CD14-positive monocyte (primary cell): ENCODE results near the gene RAD51D. TPM values are rescaled to one million over a fixed set of nuclear protein-coding genes. Genes with fewer than 3 reads are reported as not detected.

Experiments
- DNase-seq, 3 donors: peaks; one replicate each; pipeline ENCODE4 v3.0.0-alpha.2; 2011 to 2022
- H2AFZ ChIP-seq: 2 replicates; pipeline ENCODE4 v1.6.0; 2012; ENCODE audit warnings: mild to moderate bottlenecking, low read depth, low read length, inconsistent platforms; ENCODE audit not compliant: insufficient read depth, poor library complexity, severe bottlenecking
- H3K27ac ChIP-seq, 2 donors: 1 replicate in 1 of 2; 2 replicates in 1 of 2; pipeline ENCODE4 v1.5.1; 2012 to 2013; ENCODE audit warnings: low read length in 2 of 2, control low read depth in 1 of 2, inconsistent platforms in 1 of 2, low read depth in 1 of 2, mild to moderate bottlenecking in 1 of 2
- H3K27me3 ChIP-seq, 2 donors: one replicate each; pipeline versions ENCODE4 v1.6.0 to v1.6.1; 2011 to 2013; ENCODE audit warnings: low read length in 2 of 2; ENCODE audit not compliant: control insufficient read depth in 2 of 2, insufficient read depth in 2 of 2
- H3K36me3 ChIP-seq, 2 donors: replicated peaks in 1 of 2; 1 replicate in 1 of 2; 2 replicates in 1 of 2; pipeline versions ENCODE4 v1.5.1 to v1.6.1; 2012 to 2013; ENCODE audit warnings: low read length in 2 of 2, control low read depth in 1 of 2, inconsistent platforms in 1 of 2, mild to moderate bottlenecking in 1 of 2; ENCODE audit not compliant: insufficient read depth in 2 of 2, control insufficient read depth in 1 of 2
- H3K4me1 ChIP-seq, 2 donors: 1 replicate in 1 of 2; 2 replicates in 1 of 2; pipeline versions ENCODE4 v1.5.1 to v1.6.1; 2012 to 2013; ENCODE audit warnings: low read length in 2 of 2, control low read depth in 1 of 2, inconsistent platforms in 1 of 2, mild to moderate bottlenecking in 1 of 2, moderate library complexity in 1 of 2; ENCODE audit not compliant: insufficient read depth in 2 of 2, control insufficient read depth in 1 of 2
- H3K4me2 ChIP-seq: replicated peaks from 2 replicates; pipeline ENCODE3; 2012; ENCODE audit warnings: low read length, moderate library complexity, mild to moderate bottlenecking; ENCODE audit not compliant: poor library complexity, severe bottlenecking; ENCODE audit errors: extremely low read depth
- H3K4me3 ChIP-seq, 3 experiments: fragments of 200-600 bp in 1 of 3; sonication (generic) in 1 of 3; replicated peaks in 1 of 3; 1 replicate in 2 of 3; 2 replicates in 1 of 3; pipeline ENCODE4 v1.5.1; 2011 to 2013; ENCODE audit warnings: low read length in 3 of 3, mild to moderate bottlenecking in 3 of 3, control low read depth in 2 of 3, low read depth in 2 of 3, inconsistent platforms in 1 of 3, moderate library complexity in 1 of 3
- H3K79me2 ChIP-seq: 2 replicates; pipeline ENCODE4 v1.6.0; 2012; ENCODE audit warnings: mild to moderate bottlenecking, control low read depth, inconsistent platforms, low read length, moderate library complexity; ENCODE audit not compliant: insufficient read depth
- H3K9ac ChIP-seq: 2 replicates; pipeline ENCODE4 v1.6.0; 2017; ENCODE audit warnings: low read length, mild to moderate bottlenecking; ENCODE audit not compliant: insufficient read depth, poor library complexity, severe bottlenecking
- H3K9me3 ChIP-seq, 2 donors: replicated peaks in 1 of 2; 1 replicate in 1 of 2; 2 replicates in 1 of 2; pipeline versions ENCODE4 v1.5.1 to v1.6.1; 2012 to 2013; ENCODE audit warnings: low read length in 2 of 2, control low read depth in 1 of 2; ENCODE audit not compliant: control insufficient read depth in 1 of 2, insufficient read depth in 1 of 2
- H4K20me1 ChIP-seq: 2 replicates; pipeline ENCODE4 v1.6.0; 2012; ENCODE audit warnings: mild to moderate bottlenecking, low read length, control low read depth, moderate library complexity; ENCODE audit not compliant: insufficient read depth
- H3K27ac Mint-ChIP-seq, 7 donors: one replicate each; pipeline ENCODE4 v1.8.0; 2020; ENCODE audit warnings: mild to moderate bottlenecking in 7 of 7, mixed read lengths in 7 of 7, moderate library complexity in 6 of 7, inconsistent platforms in 2 of 7
- H3K27me3 Mint-ChIP-seq, 3 donors: one replicate each; pipeline ENCODE4 v1.8.0; 2021 to 2022; ENCODE audit warnings: low read depth in 3 of 3, mild to moderate bottlenecking in 3 of 3, mixed read lengths in 3 of 3, moderate library complexity in 3 of 3, inconsistent platforms in 1 of 3
- H3K36me3 Mint-ChIP-seq, 2 donors: one replicate each; pipeline ENCODE4 v1.8.0; 2020; ENCODE audit warnings: mixed read lengths in 2 of 2, inconsistent platforms in 1 of 2, mild to moderate bottlenecking in 1 of 2
- H3K4me1 Mint-ChIP-seq: one replicate; pipeline ENCODE4 v1.8.0; 2020; ENCODE audit warnings: mild to moderate bottlenecking, mixed read lengths
- H3K4me3 Mint-ChIP-seq, 2 donors: one replicate each; pipeline ENCODE4 v1.8.0; 2020; ENCODE audit warnings: mild to moderate bottlenecking in 2 of 2, mixed read lengths in 2 of 2, moderate library complexity in 1 of 2
- H3K9me3 Mint-ChIP-seq, 7 donors: one replicate each; pipeline ENCODE4 v1.8.0; 2020 to 2022; ENCODE audit warnings: mixed read lengths in 7 of 7, mild to moderate bottlenecking in 6 of 7, moderate library complexity in 6 of 7, inconsistent platforms in 2 of 7
- CTCF ChIP-seq: fragments of 200-600 bp; IDR thresholded peaks from one replicate; pipeline ENCODE4 v1.8.0; 2022; ENCODE audit warnings: antibody characterized with exemption, mild to moderate bottlenecking
- WGBS: methylation state at CpG from one replicate; pipeline ENCODE4 v1.1.5; 2013; ENCODE audit warnings: missing lambda C conversion rate; ENCODE audit not compliant: insufficient coverage; 5-methylcytosine and 5-hydroxymethylcytosine counted together
- intact Hi-C, 2 donors: fragments of 100-400 bp; cut with micrococcal nuclease; formaldehyde crosslinking; loops; one replicate each; pipeline versions ENCODE4 v1.15.0 to v1.15.1; 2023
- polyA plus RNA-seq, 3 donors: library from polyadenylated mRNA; depleted of rRNA in 1 of 3; unstranded in 2 of 3; stranded (reverse) in 1 of 3; fragments of 300-500 nt in 2 of 3; fragments of >200 nt in 1 of 3; fragmentation: Illumina TruSeq in 2 of 3; gene quantifications; 1 replicate in 2 of 3; 2 replicates in 1 of 3; pipeline ENCODE4 v1.2.3, GENCODE V29; 2012 to 2021

The RAD51D gene
- polyA plus RNA-seq, 3 donors: 4.4 to 6.9 (median 5.8) TPM

- Histone ChIP-seq H2AFZ (no peak overlapping the region), H3K36me3 (no peaks in the 10 kb centered on the region), H3K79me2 (peaks cover 98% of the 10 kb centered on the region), H3K4me2 (no peak overlapping the region), H3K4me1 (peaks cover 11 to 12% of the 10 kb centered on the region in 2 donors), H3K27ac (no peak overlapping the region), H3K9ac (no peak overlapping the region), H3K9me3 (no peaks in the 10 kb centered on the region), H3K27me3 (no peaks in the 10 kb centered on the region), H4K20me1 (peaks cover 46% of the 10 kb centered on the region), H3K4me3 (no peak overlapping the region)
- Mint-ChIP-seq H3K27me3 (peaks cover 0 to 2% (median 0%) of the 10 kb centered on the region in 3 donors), H3K4me3 (no peak overlapping the region), H3K9me3 (no peaks in the 10 kb centered on the region), H3K27ac (no peak overlapping the region), H3K4me1 (peaks cover 36% of the 10 kb centered on the region), H3K36me3 (peaks cover 0 to 12% of the 10 kb centered on the region in 2 donors)
- no peak for TF ChIP-seq CTCF
- 25% methylated on average over 2 of the region's 3 CpGs for WGBS
- intact Hi-C loops: no loop called here
- DNase-seq: no peak
Observed at GRCh38 chr17:35082073-35082657, 37.5 kb downstream of the RAD51D start.

GRCh38 chr17:35081638-35082037 lies 38.0 kb downstream of the RAD51D start:
- no peaks in the 10 kb centered on the region for H3K27me3 ChIP-seq
- no peak overlapping the region for H3K9ac ChIP-seq
- H3K4me1 Mint-ChIP-seq: peaks cover 31% of the 10 kb centered on the region
- H3K36me3 ChIP-seq: no peaks in the 10 kb centered on the region
- H3K4me2 ChIP-seq: no peak overlapping the region
- no peak overlapping the region for H3K4me3 Mint-ChIP-seq
- H3K4me3 ChIP-seq: no peak overlapping the region
- DNase-seq: no peak
- H3K27me3 Mint-ChIP-seq: no peaks in the 10 kb centered on the region
- peaks cover 44% of the 10 kb centered on the region for H4K20me1 ChIP-seq
- TF ChIP-seq CTCF: no peak
- intact Hi-C loops: no loop called here
- H3K36me3 Mint-ChIP-seq: peaks cover 0 to 12% of the 10 kb centered on the region in 2 donors
- no peak overlapping the region for H2AFZ ChIP-seq
- no peaks in the 10 kb centered on the region for H3K9me3 Mint-ChIP-seq
- H3K9me3 ChIP-seq: no peaks in the 10 kb centered on the region
- WGBS: no CpG with 5 or more reads among the region's 1 CpG
- no peak overlapping the region for H3K27ac ChIP-seq
- H3K4me1 ChIP-seq: peaks cover 6 to 7% of the 10 kb centered on the region in 2 donors
- H3K79me2 ChIP-seq: peaks cover 97% of the 10 kb centered on the region
- no peak overlapping the region for H3K27ac Mint-ChIP-seq
